Measurements from ENCODE around the gene MYCL.

- TF ChIP-seq, protein P1, sequence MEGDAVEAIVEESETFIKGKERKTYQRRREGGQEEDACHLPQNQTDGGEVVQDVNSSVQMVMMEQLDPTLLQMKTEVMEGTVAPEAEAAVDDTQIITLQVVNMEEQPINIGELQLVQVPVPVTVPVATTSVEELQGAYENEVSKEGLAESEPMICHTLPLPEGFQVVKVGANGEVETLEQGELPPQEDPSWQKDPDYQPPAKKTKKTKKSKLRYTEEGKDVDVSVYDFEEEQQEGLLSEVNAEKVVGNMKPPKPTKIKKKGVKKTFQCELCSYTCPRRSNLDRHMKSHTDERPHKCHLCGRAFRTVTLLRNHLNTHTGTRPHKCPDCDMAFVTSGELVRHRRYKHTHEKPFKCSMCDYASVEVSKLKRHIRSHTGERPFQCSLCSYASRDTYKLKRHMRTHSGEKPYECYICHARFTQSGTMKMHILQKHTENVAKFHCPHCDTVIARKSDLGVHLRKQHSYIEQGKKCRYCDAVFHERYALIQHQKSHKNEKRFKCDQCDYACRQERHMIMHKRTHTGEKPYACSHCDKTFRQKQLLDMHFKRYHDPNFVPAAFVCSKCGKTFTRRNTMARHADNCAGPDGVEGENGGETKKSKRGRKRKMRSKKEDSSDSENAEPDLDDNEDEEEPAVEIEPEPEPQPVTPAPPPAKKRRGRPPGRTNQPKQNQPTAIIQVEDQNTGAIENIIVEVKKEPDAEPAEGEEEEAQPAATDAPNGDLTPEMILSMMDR (IDR thresholded peaks at IDR 0.05; ENCODE audit: insufficient read depth, low read length, poor library complexity, severe bottlenecking): no peak
- TF ChIP-seq EZH2phosphoT487 (conservative IDR thresholded peaks at IDR 0.05; ENCODE audit: low read length): no peak
Observed at GRCh38 chr1:39892601-39893595, 8.8 kb downstream of the MYCL start.

Measured in SU-DHL-6 (cell line).